ENCODE measurements around the gene NSA2. TPM values are rescaled to one million over a fixed set of nuclear protein-coding genes. Genes with fewer than 3 reads are reported as not detected.

The NSA2 gene
- 10 to 100 TPM; 19.0 to 66.3 (median 26.1) TPM for total RNA-seq
- long read RNA-seq, full-length matches to known transcripts: 7 of 10 reads
- long read RNA-seq, partial matches to known transcripts: 3 of 10 reads
- long read RNA-seq, other reads (novel, unspliced or antisense): 0 of 10 reads

DNA sequence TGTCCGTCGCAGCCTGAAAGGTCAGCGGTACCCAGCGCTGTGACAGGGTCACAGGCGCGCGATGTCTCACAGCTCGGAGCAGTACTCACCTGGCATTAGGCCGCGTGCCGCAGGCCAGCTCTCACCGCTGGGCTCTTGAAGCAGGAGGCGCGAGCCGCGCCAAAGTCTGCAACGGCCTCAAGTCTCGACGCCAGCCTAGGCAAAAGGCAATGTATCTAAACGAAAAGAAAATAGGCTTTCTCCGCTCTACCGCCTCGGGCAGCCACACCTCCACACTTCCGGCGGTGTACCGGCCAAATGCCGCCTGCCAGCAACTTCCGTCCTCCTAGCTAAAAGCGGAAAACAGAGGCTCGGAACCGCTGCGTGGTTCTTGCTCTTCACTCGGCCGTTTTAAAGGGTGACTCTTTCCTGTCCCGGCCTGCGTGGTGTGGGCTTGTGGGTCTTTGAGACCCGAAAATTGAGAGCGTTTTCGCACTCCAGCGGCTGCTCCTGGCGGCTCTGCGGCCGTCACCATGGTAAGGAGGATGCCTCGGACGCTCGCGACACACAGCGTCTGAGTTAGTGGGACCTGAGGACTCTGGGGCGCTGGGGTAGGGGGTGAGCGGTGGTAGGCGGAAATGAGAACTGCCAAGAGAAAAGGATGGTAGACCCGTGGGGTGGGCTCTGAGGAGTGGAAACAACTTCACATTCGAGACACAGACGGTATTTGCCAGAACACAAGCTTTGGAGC lies at the start of gene NSA2, which contains the start of gene GFM2:
TSS of gene NSA2 (plus strand) at position 401 of the 730 bp plus-strand sequence. CDS start at position 513, 112 bp downstream.
TSS of gene GFM2 (minus strand) at position 269 of the 730 bp plus-strand sequence. CDS start 3,375 bp downstream, outside the sequence.
- intact Hi-C loops (cut with DNase I): loop anchor here (10.0 kb wide), 2 partner anchors 138 to 148 kb away; no protein-coding TSS in a partner anchor
- WGBS (ENCODE audit: insufficient coverage, low coverage, low lambda C conversion rate, missing lambda C conversion rate): 0% methylated on average over 12 of the region's 54 CpGs
- peak within 1 kb of the TSS; percentile 59 to 79 (median 67) for H3K27ac ChIP-seq
- H3K9me3 ChIP-seq: no peaks in the 10 kb centered on the region
- H3K4me3 ChIP-seq: peak within 1 kb of the TSS; percentile 92 to 99 (median 97)
- H3K27me3 ChIP-seq: no peaks in the 10 kb centered on the region
- TF ChIP-seq POLR2A (IDR thresholded peaks at IDR 0.05): no peak
- TF ChIP-seq, protein P1, sequence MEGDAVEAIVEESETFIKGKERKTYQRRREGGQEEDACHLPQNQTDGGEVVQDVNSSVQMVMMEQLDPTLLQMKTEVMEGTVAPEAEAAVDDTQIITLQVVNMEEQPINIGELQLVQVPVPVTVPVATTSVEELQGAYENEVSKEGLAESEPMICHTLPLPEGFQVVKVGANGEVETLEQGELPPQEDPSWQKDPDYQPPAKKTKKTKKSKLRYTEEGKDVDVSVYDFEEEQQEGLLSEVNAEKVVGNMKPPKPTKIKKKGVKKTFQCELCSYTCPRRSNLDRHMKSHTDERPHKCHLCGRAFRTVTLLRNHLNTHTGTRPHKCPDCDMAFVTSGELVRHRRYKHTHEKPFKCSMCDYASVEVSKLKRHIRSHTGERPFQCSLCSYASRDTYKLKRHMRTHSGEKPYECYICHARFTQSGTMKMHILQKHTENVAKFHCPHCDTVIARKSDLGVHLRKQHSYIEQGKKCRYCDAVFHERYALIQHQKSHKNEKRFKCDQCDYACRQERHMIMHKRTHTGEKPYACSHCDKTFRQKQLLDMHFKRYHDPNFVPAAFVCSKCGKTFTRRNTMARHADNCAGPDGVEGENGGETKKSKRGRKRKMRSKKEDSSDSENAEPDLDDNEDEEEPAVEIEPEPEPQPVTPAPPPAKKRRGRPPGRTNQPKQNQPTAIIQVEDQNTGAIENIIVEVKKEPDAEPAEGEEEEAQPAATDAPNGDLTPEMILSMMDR (IDR thresholded peaks at IDR 0.05): no peak
- DNase-seq (peak; percentile 91 to 94 (median 93)), ATAC-seq (peak; percentile 98 to 99 (median 99))
- H3K36me3 ChIP-seq: peaks cover 0 to 32% (median 9%) of the 10 kb centered on the region in 4 donors
- H3K4me1 ChIP-seq: peaks cover 0 to 23% (median 10%) of the 10 kb centered on the region in 4 donors

DNA sequence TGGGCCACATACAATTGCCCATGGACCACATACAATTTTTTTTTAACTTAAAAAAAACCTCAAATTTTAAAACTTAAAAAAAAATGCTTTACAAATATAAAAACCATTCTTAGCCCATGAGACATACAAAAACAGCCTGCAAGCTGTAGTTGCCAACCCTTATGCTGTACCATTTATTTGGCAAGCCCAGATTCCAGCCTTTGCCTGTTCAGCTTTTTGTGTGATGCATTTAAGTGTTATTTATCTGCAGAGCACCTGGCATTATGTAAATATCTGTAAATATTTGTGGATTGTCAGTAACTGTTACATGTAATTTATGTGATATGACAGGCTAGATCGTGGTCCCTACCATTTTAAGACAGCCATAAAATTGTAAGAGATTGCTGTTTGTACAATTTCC lies 49.5 kb upstream of the NSA2 start:
- WGBS (ENCODE audit: insufficient coverage, low coverage, low lambda C conversion rate, missing lambda C conversion rate): 63% methylated on average over 1 of the region's 1 CpG
- no peak for DNase-seq
- H3K4me3 ChIP-seq: no peak overlapping the region
- intact Hi-C loops (cut with DNase I): no loop called here
- H3K27me3 ChIP-seq: no peaks in the 10 kb centered on the region
- H3K4me1 ChIP-seq: no peaks in the 10 kb centered on the region
- no peaks in the 10 kb centered on the region for H3K9me3 ChIP-seq
- no peak for ATAC-seq
- H3K36me3 ChIP-seq: peaks cover 0 to 34% (median 15%) of the 10 kb centered on the region in 4 donors
- no peak overlapping the region for H3K27ac ChIP-seq
- TF ChIP-seq, protein P1 (IDR thresholded peaks at IDR 0.05): no peak
- TF ChIP-seq POLR2A (IDR thresholded peaks at IDR 0.05): no peak

DNA sequence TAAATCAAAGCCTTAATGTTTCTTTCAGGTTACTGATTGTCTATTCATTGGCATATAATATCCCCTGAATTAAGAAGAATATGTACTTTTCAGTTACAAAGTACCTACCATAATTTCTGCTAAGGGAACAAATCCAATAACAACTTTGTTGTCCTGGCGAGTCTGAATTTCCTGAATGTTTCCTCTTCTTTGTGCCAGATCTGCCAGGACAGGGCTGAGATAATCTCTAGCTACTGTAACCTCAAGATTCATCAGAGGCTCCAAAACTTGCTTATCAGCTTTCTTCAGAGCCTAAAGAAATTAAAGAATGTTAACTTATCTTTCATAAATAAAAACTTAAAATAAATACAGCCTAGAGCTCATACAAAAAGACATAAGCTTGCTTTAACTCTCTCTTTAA lies 44.8 kb upstream of the NSA2 start:
- no peaks in the 10 kb centered on the region for H3K4me1 ChIP-seq
- no peak overlapping the region for H3K27ac ChIP-seq
- peaks cover 0 to 50% (median 15%) of the 10 kb centered on the region in 4 donors for H3K36me3 ChIP-seq
- ATAC-seq (no peak), DNase-seq (no peak)
- no peaks in the 10 kb centered on the region for H3K9me3 ChIP-seq
- H3K4me3 ChIP-seq: no peak overlapping the region
- H3K27me3 ChIP-seq: no peaks in the 10 kb centered on the region
- WGBS (ENCODE audit: insufficient coverage, low coverage, low lambda C conversion rate, missing lambda C conversion rate): 50% methylated on average over 1 of the region's 1 CpG
- TF ChIP-seq POLR2A (IDR thresholded peaks at IDR 0.05): no peak
- TF ChIP-seq, protein P1 (IDR thresholded peaks at IDR 0.05): no peak
- intact Hi-C loops (cut with DNase I): no loop called here

DNA sequence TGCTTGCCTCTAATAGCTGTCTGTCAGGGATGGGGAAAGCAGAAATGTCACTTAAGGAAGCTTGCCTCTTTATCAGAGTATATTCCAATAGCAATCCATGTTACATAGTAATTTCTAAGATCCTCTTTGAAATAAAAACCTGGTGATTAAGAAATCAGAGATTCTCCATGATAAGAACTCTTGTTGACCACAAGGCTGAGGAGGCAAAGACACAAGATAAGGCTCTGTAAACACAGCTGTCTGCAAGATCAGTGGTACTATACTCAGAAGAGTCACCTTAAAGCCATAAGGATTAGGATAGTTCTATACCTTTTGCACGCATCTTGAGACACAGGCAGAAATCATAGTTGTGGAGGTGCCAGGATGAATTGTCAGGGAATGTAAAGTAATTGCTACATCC lies 41.7 kb upstream of the NSA2 start:
- H3K27me3 ChIP-seq: no peaks in the 10 kb centered on the region
- H3K27ac ChIP-seq: no peak overlapping the region
- H3K36me3 ChIP-seq: peaks cover 0 to 37% (median 14%) of the 10 kb centered on the region in 4 donors
- no peak for TF ChIP-seq POLR2A (IDR thresholded peaks at IDR 0.05)
- TF ChIP-seq, protein P1 (IDR thresholded peaks at IDR 0.05): no peak
- H3K4me3 ChIP-seq: no peak overlapping the region
- WGBS (ENCODE audit: insufficient coverage, low coverage, low lambda C conversion rate, missing lambda C conversion rate): no CpG with 5 or more reads among the region's 1 CpG
- ATAC-seq (no peak), DNase-seq (no peak)
- H3K4me1 ChIP-seq: no peaks in the 10 kb centered on the region
- H3K9me3 ChIP-seq: no peaks in the 10 kb centered on the region
- intact Hi-C loops (cut with DNase I): no loop called here
